Endodermal cell (in vitro differentiated cells): ENCODE measurements around the gene CAMK2B. TPM values are rescaled to one million over a fixed set of nuclear protein-coding genes. Genes with fewer than 3 reads are reported as not detected.

Experiments used
- DNase-seq: peaks from one replicate; pipeline ENCODE4 v3.0.0-alpha.2; 2017
- H3K27ac ChIP-seq: 2 replicates; pipeline ENCODE4 v1.5.1; 2013; ENCODE audit warnings: mild to moderate bottlenecking, low read depth, low read length, moderate library complexity
- H3K27me3 ChIP-seq: 2 replicates; pipeline ENCODE4 v1.6.1; 2013; ENCODE audit warnings: mild to moderate bottlenecking, low read length, moderate library complexity; ENCODE audit not compliant: insufficient read depth, control insufficient read depth, poor library complexity, severe bottlenecking
- H3K36me3 ChIP-seq: 2 replicates; pipeline ENCODE4 v1.7.0; 2013; ENCODE audit warnings: mild to moderate bottlenecking, low read length, moderate library complexity; ENCODE audit not compliant: control insufficient read depth, insufficient read depth
- H3K4me1 ChIP-seq: one replicate; pipeline ENCODE4 v1.7.0; 2013; ENCODE audit warnings: low read length; ENCODE audit not compliant: control insufficient read depth, insufficient read depth
- H3K4me3 ChIP-seq: 2 replicates; pipeline ENCODE4 v1.5.1; 2013; ENCODE audit warnings: mild to moderate bottlenecking, low read length, moderate library complexity
- H3K9ac ChIP-seq: 2 replicates; pipeline ENCODE4 v1.6.1; 2013; ENCODE audit warnings: mild to moderate bottlenecking, low read length, moderate library complexity; ENCODE audit not compliant: poor library complexity, severe bottlenecking; ENCODE audit errors: extremely low read depth
- H3K9me3 ChIP-seq: 2 replicates; pipeline ENCODE4 v1.6.1; 2013; ENCODE audit warnings: mild to moderate bottlenecking, low read length, moderate library complexity; ENCODE audit not compliant: control insufficient read depth
- H3K27ac Mint-ChIP-seq: 2 replicates; pipeline ENCODE4 v1.8.0; 2020; ENCODE audit warnings: mixed read lengths
- H3K27me3 Mint-ChIP-seq: 2 replicates; pipeline ENCODE4 v1.8.0; 2021; ENCODE audit warnings: mild to moderate bottlenecking, mixed read lengths; ENCODE audit not compliant: insufficient read depth
- H3K36me3 Mint-ChIP-seq: 2 replicates; pipeline ENCODE4 v1.8.0; 2020; ENCODE audit warnings: low read depth, mixed read lengths
- H3K4me1 Mint-ChIP-seq: 2 replicates; pipeline ENCODE4 v1.8.0; 2020; ENCODE audit warnings: mixed read lengths
- H3K4me3 Mint-ChIP-seq: 2 replicates; pipeline ENCODE4 v1.8.0; 2020; ENCODE audit warnings: mild to moderate bottlenecking, moderate library complexity, mixed read lengths
- H3K9me3 Mint-ChIP-seq: 2 replicates; pipeline ENCODE4 v1.8.0; 2020; ENCODE audit warnings: mild to moderate bottlenecking, mixed read lengths
- CTCF ChIP-seq: fragments of 200-600 bp; sonication (generic); conservative IDR thresholded peaks from 2 replicates; pipeline ENCODE4 v1.5.0; 2021; ENCODE audit warnings: antibody characterized with exemption, mild to moderate bottlenecking
- WGBS, 2 experiments: methylation state at CpG; one replicate each; pipeline versions ENCODE4 v1.1.5 to v1.1.7; 2013; ENCODE audit warnings: missing lambda C conversion rate in 2 of 2, mixed read lengths in 1 of 2; ENCODE audit not compliant: insufficient coverage in 1 of 2, insufficient read length in 1 of 2; 5-methylcytosine and 5-hydroxymethylcytosine counted together
- total RNA-seq, 2 donors: library from RNA; stranded (reverse); fragmentation: NEBNext Ultra II Directional in 1 of 2; extraction: Animal tissue kit (Norgen Biotek cat#: 25700) in 1 of 2; gene quantifications; 2 replicates in 1 of 2; 3 replicates in 1 of 2; pipeline ENCODE4 v1.2.1, GENCODE V29; 2021

CAMK2B gene
- total RNA-seq, 2 donors from 2014 or later = 0.26 TPM; not detected in 1

- Mint-ChIP-seq H3K27ac (no peak overlapping the region), H3K4me3 (no peak overlapping the region), H3K4me1 (peaks cover 3% of the 10 kb centered on the region), H3K27me3 (no peaks in the 10 kb centered on the region), H3K36me3 (no peaks in the 10 kb centered on the region), H3K9me3 (no peaks in the 10 kb centered on the region)
- no peak overlapping the region for H3K27ac ChIP-seq
- H3K9me3 ChIP-seq = no peaks in the 10 kb centered on the region
- H3K36me3 ChIP-seq = no peaks in the 10 kb centered on the region
- H3K4me1 ChIP-seq = no peaks in the 10 kb centered on the region
- DNase-seq = peak; percentile 40
- TF ChIP-seq CTCF = no peak
- no peak overlapping the region for H3K9ac ChIP-seq
- no peak overlapping the region for H3K4me3 ChIP-seq
- WGBS, 2 experiments = 85 to 90% methylated on average over 7 to 15 of the region's 15 CpGs
- H3K27me3 ChIP-seq = no peaks in the 10 kb centered on the region
Observed at GRCh38 chr7:44279731-44280505, 45.5 kb downstream of the CAMK2B start.

- peak; percentile 45 for DNase-seq
- no peak for TF ChIP-seq CTCF
- H3K27me3 ChIP-seq = no peaks in the 10 kb centered on the region
- peaks cover 3% of the 10 kb centered on the region for H3K4me1 Mint-ChIP-seq
- H3K4me1 ChIP-seq = no peaks in the 10 kb centered on the region
- no peak overlapping the region for H3K4me3 Mint-ChIP-seq
- no peaks in the 10 kb centered on the region for H3K9me3 Mint-ChIP-seq
- H3K36me3 ChIP-seq = no peaks in the 10 kb centered on the region
- H3K9me3 ChIP-seq = no peaks in the 10 kb centered on the region
- H3K9ac ChIP-seq = no peak overlapping the region
- no peak overlapping the region for H3K4me3 ChIP-seq
- H3K36me3 Mint-ChIP-seq = no peaks in the 10 kb centered on the region
- WGBS, 2 experiments = 85 to 100% methylated on average over 3 to 6 of the region's 6 CpGs
- H3K27ac ChIP-seq = no peak overlapping the region
- no peak overlapping the region for H3K27ac Mint-ChIP-seq
- H3K27me3 Mint-ChIP-seq = peaks cover 3% of the 10 kb centered on the region
Observed at GRCh38 chr7:44279286-44279685, 46.1 kb downstream of the CAMK2B start.

- H3K4me3 Mint-ChIP-seq = no peak overlapping the region
- Histone ChIP-seq H3K9ac (no peak overlapping the region), H3K27ac (no peak overlapping the region), H3K9me3 (no peaks in the 10 kb centered on the region), H3K27me3 (no peaks in the 10 kb centered on the region), H3K4me3 (no peak overlapping the region), H3K36me3 (no peaks in the 10 kb centered on the region), H3K4me1 (no peaks in the 10 kb centered on the region)
- H3K27me3 Mint-ChIP-seq = peaks cover 7% of the 10 kb centered on the region
- H3K36me3 Mint-ChIP-seq = no peaks in the 10 kb centered on the region
- no peaks in the 10 kb centered on the region for H3K9me3 Mint-ChIP-seq
- DNase-seq = peak; percentile 32
- H3K27ac Mint-ChIP-seq = no peak overlapping the region
- H3K4me1 Mint-ChIP-seq = peaks cover 3% of the 10 kb centered on the region
- no peak for TF ChIP-seq CTCF
- 90 to 93% methylated on average over 8 to 9 of the region's 9 CpGs for WGBS, 2 experiments
Observed at GRCh38 chr7:44278451-44279161, 46.8 kb downstream of the CAMK2B start.
